Fibroblast of gingiva (primary cell): ENCODE measurements around the gene SMARCAL1.

ENCODE experiments used
- DNase-seq: peaks from one replicate; pipeline ENCODE4 v3.0.0-alpha.2; 2011; ENCODE audit warnings: low read depth

The SMARCAL1 gene

DNA sequence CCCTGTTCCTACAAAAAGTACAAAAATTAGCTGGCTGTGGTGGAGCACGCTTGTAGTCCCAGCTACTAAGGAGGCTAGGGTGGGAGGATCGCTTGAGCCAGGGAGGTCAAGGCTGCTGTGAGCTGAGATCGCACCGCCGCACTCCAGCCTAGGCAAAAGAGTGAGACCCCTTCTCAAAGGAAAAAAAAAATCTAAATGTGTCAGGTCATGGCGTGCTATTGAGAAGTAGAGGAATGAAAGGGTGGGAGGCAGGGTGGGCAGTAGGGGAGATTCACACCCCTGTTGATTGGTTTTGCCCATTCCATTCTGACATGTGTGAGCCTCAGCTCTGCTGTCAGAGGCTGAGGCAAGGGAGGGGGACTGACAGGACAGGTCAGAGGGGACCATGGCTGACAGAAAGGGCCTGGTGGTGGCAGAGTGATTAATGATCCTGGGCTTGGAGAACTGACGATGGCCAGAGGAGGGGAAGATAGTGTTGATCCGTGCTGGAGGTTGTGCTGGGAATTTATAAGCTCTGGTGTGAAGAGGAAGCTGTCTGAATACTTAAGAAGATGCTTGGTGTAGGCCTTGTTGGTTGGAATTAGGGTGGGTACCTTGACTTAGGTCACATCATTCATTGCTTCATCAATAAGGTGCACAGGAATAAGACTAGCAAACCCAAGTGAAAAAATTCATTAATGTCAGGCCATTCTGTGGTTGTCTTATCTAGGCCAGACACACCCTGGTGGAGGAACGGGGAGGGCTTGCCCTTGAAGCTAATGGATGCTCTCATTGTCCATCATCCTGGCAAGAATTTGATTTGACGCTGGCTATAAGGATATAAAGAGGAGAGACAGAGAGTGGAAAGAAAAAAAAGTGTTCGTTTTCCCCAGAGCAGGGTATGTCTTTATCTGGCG, 19.1 kb upstream of the SMARCAL1 start:
- DNase-seq: no peak

- no peak for DNase-seq
Observed at GRCh38 chr2:216394881-216395280, 17.4 kb upstream of the SMARCAL1 start.

DNA sequence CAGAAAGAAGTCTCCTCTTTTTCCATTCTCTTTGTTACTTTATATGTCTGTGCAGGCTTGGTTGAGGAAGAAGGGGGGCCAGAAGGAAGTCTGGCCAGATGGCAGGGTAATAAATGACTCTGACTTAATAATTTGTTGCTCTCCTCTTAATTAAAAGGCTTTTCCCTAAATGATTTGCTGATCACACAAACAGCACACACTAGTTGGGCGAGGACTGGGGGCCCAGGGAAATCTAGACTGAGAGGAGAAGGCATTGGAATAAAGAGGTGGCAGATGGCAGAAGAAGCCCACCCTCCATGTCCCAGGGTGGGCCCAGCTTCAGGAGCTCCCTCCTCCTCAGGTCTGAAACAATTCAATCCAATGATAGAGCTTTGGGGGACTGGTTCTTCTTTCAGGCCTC, 12.7 kb upstream of the SMARCAL1 start:
- DNase-seq: no peak

- no peak for DNase-seq
Observed at GRCh38 chr2:216402751-216403150, 9.5 kb upstream of the SMARCAL1 start.

GRCh38 chr2:216404010-216404618, 8.2 kb upstream of the SMARCAL1 start:
- peak; percentile 31 for DNase-seq

DNA sequence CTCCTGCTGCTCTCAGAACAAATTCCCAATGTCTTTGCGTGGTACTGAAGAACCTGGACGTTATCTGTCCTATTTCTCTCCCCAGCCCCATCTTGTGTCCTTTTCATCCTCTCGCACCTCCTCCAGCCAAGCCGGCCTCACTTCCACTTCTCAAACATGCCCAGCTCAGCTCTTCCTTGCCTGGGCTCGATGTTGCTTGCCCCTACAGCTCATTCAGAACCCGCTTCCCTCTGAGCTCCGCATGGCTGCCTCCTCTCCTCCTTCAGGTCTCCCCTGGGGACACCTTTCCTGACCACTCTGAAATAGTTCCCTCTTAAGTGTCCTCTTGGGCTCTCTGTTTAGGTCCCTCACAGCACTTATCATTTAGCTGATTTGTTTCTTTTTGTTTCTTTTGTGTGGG, 6.7 kb upstream of the SMARCAL1 start:
- no peak for DNase-seq

- DNase-seq: no peak
Observed at GRCh38 chr2:216406826-216407225, 5.5 kb upstream of the SMARCAL1 start.

GRCh38 chr2:216408426-216409290, 3.6 kb upstream of the SMARCAL1 start:
- no peak for DNase-seq

DNA sequence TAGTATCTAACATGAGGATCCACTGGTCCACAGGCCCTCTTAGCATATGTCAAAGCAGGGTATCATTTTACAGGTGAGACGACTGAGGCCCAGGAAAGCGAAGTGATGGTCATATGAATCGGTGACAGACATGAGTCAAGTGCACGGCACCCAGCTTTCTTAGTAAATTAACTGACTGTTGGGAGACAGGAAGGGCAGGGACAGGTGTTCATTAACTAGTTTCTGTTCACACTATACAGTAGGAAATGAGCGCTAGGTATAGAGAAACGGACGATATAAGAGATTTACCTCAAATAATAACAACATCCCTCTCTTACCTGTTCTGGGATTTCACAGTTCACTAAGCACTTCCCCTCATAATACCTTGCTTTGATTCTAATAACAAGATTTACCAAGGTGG, 1.7 kb upstream of the SMARCAL1 start:
- DNase-seq: no peak

- no peak for DNase-seq
Observed at GRCh38 chr2:216413882-216414281, 1.6 kb downstream of the SMARCAL1 start.

DNA sequence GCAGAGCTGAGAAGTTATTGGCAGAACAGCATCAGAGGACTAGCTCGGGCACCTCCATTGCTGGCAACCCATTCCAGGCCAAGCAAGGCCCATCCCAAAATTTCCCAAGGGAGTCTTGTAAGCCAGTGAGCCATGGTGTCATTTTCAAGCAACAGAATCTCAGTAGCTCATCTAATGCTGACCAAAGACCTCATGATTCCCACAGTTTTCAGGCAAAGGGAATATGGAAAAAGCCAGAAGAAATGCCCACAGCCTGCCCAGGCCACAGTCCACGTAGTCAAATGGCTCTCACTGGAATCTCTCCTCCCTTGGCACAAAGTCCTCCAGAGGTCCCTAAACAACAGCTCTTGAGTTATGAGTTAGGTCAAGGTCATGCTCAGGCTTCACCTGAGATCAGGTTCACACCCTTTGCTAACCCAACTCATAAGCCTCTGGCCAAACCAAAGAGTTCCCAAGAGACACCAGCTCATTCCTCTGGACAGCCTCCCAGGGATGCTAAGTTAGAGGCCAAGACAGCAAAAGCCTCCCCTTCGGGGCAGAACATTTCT, 2.6 kb downstream of the SMARCAL1 start:
- no peak for DNase-seq

DNA sequence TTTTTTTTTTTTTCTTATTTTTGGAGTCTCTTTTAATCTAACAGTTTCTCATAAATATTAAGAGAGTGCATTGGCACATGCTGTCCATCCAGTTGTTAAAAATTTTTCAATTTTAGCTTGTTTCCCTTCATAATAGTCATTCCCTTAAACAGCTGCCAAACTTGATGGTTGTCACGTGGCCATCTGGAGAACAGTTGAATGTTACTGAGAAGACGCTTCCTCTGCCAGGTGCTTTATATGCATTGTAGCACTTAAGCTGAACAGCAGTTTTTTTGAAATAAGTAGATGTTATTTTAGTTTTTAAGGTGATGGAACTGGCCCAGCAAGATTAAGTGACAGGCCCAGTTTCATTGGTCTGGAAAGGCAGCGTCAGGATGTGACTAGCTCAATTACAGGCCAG, 3.3 kb downstream of the SMARCAL1 start:
- DNase-seq: no peak

- no peak for DNase-seq
Observed at GRCh38 chr2:216416571-216417307, 4.5 kb downstream of the SMARCAL1 start.

- DNase-seq: no peak
Observed at GRCh38 chr2:216418981-216419380, 6.7 kb downstream of the SMARCAL1 start.

- DNase-seq: no peak
Observed at GRCh38 chr2:216420367-216421101, 8.2 kb downstream of the SMARCAL1 start.

- no peak for DNase-seq
Observed at GRCh38 chr2:216423071-216423470, 10.8 kb downstream of the SMARCAL1 start.

DNA sequence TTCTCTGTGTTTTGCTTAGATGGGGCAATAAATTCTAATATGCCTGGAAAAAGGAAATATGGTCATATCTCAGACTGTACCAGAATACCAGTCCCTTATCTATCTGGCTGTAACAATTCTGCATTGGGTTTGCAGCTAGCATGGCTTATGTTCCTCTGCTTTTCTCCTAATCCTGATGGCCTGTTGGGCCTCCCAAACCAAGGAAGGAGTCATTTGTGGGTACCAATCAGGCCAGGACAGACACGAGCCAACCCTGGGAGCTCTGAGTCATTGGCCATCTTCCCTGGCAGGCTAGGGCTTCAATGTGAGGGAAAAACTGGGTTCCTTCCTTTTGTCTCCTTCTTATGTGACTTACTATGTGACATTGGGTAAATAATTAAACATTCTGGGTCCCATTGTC, 12.0 kb downstream of the SMARCAL1 start:
- no peak for DNase-seq

GRCh38 chr2:216425008-216425787, 12.9 kb downstream of the SMARCAL1 start:
- DNase-seq: no peak

- DNase-seq: no peak
Observed at GRCh38 chr2:216426166-216426777, 14.0 kb downstream of the SMARCAL1 start.

DNA sequence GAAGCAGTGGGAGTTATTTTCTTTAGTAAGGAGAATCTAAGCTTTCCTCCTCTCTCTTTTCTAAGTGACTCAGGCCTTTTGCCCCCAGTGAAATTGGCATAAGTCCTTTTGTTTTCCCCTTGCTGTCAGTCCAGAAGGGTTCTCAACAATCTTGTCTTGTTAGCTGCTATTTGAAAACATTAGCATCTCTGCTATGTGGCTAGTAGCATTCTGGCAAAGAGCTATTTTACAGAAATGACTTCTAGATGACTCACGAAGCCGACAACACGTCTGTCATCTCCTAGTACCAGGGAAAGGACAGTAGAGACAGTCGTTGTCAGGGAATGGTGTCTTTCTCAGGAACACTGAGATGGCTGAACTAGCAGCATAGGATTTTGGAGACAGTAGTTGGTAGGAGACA, 14.7 kb downstream of the SMARCAL1 start:
- peak; percentile 29 for DNase-seq
